HG02763 (cell line): ENCODE data around the gene PPP1R16B.
A peak's percentile ranks its signal among the peaks of the same experiment; 100 is the strongest.

Experiments
- ATAC-seq: cut with Tn5 transposase; IDR thresholded peaks from one replicate; pipeline ENCODE4 v1.9.1; 2021; ENCODE audit warnings: mild to moderate bottlenecking, moderate library complexity; ENCODE audit not compliant: unreplicated experiment

The PPP1R16B gene

GRCh38 chr20:38805502-38805957, at the start of gene PPP1R16B:
TSS of gene PPP1R16B (plus strand) at chr20:38805697. CDS start at chr20:38835926, 30,229 bp downstream.
- peak; percentile 51 for ATAC-seq

DNA sequence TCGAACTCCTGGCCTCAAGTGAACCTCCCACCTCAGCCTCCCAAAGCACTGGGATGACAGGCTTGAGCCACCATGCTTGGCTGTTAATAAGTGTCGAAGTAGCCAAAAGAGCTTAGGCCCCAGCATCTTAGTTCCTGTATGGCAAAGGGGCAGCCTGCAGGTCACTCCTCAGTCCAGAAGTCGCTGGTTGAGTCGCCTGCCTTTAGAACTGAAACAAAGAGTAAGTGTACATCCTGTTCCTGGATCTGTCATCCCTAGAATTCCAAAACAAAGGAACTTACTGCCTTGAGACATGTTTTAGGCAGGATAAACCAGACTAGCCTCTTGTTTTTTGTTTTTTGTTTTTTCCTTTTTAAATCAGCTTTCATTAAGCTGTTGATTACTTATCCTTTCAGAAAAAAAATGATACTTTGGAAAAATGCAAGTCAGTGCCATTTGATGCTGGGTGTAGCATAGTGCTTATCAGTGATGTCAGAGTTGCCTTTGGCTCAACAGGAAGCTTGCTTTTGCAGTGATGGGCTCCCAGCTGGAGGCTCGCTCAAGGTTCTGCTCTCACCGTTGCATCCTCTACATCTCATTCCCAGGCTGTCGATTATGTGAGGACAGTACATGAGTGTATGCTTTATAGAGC, 48.2 kb upstream of the PPP1R16B start:
- no peak for ATAC-seq

GRCh38 chr20:38759106-38759505, 46.4 kb upstream of the PPP1R16B start:
- ATAC-seq: no peak

- ATAC-seq: no peak
Measured at GRCh38 chr20:38760978-38761377, 44.5 kb upstream of the PPP1R16B start.

GRCh38 chr20:38762174-38762573, 43.3 kb upstream of the PPP1R16B start:
- ATAC-seq: no peak

GRCh38 chr20:38763616-38764015, 41.9 kb upstream of the PPP1R16B start:
- no peak for ATAC-seq

DNA sequence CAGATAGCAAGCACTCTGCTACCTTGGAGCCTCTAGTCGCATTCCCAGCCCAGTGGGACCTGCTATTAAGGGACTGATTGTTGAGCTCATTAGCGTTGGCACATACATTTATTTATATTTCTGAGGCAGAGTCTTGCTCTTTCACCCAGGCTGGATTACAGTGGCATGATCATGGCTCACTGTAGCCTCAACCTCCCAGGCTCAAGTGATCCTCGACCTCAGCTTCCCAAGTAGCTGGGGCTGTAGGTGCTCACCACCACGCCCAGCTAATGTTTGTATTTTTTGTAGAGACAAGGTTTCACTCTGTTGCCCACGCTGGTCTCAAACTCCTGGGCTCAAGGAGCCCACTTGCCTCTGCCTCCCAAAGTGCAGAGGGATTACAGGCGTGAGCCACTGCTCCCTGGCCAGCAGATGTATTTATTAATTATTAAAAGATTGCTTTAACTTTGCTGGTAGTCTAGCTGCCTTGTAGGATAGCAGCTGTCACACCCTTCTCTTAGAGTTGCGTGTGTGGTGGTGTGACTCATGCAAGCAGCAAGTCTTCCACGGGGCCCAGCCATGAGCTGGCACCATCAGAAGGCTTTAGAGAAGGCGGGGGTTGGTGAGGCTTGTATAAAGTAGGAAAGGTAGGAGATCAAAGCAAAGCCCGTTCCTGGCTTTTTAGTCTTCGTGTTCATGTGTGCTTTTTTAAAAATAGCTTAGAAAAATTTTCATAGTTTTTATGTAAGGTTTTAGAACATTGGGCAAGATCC, 40.8 kb upstream of the PPP1R16B start:
- ATAC-seq: no peak

GRCh38 chr20:38766071-38766470, 39.4 kb upstream of the PPP1R16B start:
- ATAC-seq: no peak

- ATAC-seq: no peak
Measured at GRCh38 chr20:38769376-38770295, 35.9 kb upstream of the PPP1R16B start.

- ATAC-seq: no peak
Measured at GRCh38 chr20:38770546-38770945, 35.0 kb upstream of the PPP1R16B start.

DNA sequence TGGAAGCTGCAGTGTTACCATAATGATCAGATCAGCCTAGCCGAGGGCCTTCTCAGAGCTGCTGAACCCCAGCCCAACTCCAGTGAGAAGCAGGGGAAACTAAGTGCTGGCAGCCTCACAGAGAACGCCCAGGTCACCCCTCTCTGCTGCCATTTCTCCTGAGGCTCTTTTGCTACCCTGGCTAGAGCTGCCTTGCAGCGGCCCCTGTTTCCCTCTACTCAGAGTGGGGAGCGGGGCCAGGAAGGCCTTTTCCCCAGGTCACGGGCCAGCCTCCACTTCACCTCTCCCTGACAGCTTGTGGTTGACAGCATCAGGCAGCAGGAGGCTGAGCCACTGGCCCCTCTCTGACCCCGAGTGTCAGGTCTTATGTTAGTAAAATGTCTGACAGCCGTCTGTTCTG, 34.5 kb upstream of the PPP1R16B start:
- ATAC-seq: no peak

- no peak for ATAC-seq
Measured at GRCh38 chr20:38771621-38772020, 33.9 kb upstream of the PPP1R16B start.

DNA sequence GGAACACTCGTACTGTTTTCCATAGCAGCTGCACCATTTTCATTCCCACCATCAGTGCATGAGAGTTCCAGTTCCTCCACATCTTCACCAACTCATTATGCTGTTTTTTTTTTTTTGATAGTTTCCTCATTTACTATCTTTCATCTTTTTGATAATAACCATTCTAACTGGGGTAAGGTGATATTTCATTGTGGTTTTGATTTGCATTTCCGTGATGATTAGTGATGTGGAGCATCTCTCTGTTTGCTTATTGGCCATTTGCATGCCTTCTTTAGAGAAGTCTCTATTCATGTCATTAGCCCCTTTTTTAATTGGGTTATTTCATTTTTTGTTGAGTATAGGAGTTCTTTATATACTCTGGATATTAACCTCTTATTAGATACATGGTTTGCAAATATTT, 31.3 kb upstream of the PPP1R16B start:
- no peak for ATAC-seq

DNA sequence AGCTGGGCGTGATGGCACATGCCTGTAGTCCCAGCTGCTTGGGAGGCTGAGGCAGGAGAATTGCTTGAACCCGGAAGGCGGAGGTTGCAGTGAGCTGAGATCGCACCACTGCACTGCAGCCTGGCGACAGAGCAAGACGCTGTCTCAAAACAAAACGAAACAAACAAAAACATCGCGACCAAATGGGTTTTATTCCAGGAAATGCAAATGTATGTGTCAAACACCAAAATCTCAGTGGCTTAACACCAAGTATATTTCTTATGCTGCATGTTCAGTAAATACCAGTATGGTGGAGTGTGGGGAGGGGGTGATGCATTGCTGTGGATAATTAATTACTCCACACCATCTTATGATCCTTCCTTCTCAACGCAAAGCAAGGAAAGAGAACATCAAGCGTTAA, 29.1 kb upstream of the PPP1R16B start:
- ATAC-seq: no peak

- no peak for ATAC-seq
Measured at GRCh38 chr20:38779247-38780097, 26.0 kb upstream of the PPP1R16B start.

- ATAC-seq: no peak
Measured at GRCh38 chr20:38782275-38782674, 23.2 kb upstream of the PPP1R16B start.

GRCh38 chr20:38787870-38788269, 17.6 kb upstream of the PPP1R16B start:
- no peak for ATAC-seq

GRCh38 chr20:38789503-38790199, 15.8 kb upstream of the PPP1R16B start:
- ATAC-seq: no peak

GRCh38 chr20:38790200-38791053, 15.1 kb upstream of the PPP1R16B start:
- no peak for ATAC-seq
